Dedifferentiated amniotic fluid mesenchymal stem cell (primary cell): Measurements from ENCODE around the gene RPL28.

Source experiments
- DNase-seq: peaks from one replicate; pipeline ENCODE4 v3.0.0-alpha.2; 2016; ENCODE audit errors: extremely low spot score

RPL28 gene

GRCh38 chr19:55353356-55353802 is 32.4 kb upstream of the RPL28 start:
- no peak for DNase-seq

GRCh38 chr19:55353803-55354697 is 31.7 kb upstream of the RPL28 start:
- no peak for DNase-seq

DNA sequence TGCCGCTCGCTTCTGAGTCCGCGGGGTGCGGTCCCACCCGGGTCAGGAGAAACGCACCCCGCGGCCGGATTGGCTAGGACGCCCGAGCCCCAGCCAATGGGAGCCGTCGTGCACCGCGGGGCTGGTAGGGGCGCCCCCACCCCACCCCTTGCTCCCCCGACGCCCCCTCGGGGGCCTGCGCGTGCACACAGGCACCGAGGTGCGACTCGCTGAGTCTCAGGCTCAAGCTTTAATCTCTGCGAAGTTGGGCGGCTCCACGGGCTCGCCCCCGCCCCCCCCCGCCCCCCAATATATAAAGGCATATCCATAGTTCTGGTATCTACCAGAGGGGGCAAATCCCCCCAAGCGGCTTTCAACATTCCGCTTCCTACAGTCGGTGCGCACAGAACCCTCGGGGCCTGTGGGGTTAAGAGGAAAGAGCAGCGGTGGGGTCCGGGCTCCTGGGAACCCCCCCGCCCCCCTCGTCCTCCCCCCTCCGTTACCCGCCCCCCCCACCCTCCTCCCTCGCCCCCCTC is 31.0 kb upstream of the RPL28 start, which contains the start of gene COX6B2:
Gene COX6B2, minus strand, starts transcription at position 22 of the 515 bp plus-strand sequence. CDS start 198 bp downstream, outside the sequence.
- no peak for DNase-seq

- no peak for DNase-seq
Measured at GRCh38 chr19:55355213-55355821, 30.4 kb upstream of the RPL28 start.

DNA sequence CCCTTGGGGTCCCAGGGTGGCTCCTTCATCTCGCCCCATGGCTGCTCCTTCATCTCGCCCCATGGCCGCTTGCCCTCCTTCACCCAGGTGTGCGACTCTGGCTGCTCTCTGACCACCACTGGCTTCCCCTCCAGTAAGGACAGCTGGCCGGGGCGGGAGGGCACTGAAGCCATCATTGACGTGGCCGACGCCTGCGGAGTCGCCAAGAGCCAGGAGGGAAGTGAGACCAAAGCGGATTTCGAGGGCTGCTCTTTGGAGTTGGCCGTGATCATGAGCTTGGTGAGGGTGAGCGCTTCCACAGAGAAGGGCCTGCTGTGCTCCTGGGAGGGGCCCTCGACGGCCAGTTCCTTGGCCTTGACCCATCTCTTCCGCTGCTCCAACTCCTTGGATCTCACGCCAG is 27.2 kb upstream of the RPL28 start:
- no peak for DNase-seq

- DNase-seq, result no peak
Measured at GRCh38 chr19:55358943-55359908, 26.5 kb upstream of the RPL28 start.

DNA sequence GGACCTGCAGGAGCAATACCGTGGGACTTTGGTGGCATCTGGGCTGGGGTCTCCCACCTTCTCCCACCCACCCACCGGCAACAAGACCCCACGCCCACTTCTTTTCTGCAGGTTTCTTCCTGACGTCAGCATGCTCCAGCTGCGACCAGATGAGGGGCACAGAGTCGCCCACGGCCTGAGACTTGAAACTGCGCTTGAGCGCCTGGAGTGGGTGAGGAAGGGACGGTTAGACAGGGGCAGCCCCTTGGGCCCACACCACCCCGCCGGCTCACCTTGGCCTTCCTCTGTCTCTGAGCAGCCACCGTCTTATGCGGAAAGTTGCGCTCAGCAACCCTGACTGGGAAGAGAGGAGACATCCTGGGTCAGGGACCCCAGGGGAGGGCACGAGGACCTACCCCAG is 24.8 kb upstream of the RPL28 start:
- no peak for DNase-seq

DNA sequence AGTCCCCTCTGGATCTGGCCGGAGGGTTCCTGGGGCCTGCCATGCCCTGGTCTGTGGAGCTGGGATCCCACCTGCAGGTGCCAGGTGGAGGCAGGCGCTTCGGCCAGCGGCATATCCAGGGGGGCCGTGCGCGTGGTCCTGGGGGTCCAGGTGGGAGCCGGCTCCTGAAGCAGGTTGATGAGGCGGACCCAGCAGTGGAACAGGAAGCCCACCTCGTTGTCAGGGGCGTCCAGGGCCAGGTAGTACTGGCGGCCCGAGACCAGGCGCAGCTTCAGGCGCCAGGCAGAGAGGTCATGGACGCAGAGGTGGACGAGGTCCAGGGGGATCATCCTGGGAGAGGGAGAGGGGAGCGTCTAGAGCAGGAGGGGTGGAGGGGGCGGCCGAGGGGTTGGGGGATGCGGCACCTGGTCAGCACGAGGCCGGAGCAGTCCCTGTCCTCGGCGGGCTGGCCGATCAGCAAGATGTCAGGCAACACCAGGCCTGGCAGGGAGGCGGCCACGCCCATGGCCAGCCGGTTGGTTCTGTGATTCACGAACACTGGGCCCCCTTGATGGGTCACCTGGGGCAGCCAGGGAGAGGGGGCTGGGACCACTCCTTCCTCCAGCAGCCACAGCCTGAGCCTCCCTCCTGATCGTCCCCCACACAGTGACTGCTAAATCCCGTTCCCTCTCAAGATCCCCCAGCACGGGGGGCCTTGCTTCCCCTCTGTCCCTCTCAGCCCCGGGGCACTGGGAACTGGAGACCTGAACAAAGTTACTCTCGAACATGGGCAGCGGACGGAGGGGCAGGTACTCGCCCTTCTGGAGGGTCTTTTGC is 23.4 kb upstream of the RPL28 start:
- no peak for DNase-seq

- DNase-seq, result no peak
Measured at GRCh38 chr19:55362990-55363716, 22.6 kb upstream of the RPL28 start, which contains the start of gene GARIN5B. Gene GARIN5B (minus strand): TSS chr19:55363260. CDS start chr19:55363066, 194 bp downstream.

DNA sequence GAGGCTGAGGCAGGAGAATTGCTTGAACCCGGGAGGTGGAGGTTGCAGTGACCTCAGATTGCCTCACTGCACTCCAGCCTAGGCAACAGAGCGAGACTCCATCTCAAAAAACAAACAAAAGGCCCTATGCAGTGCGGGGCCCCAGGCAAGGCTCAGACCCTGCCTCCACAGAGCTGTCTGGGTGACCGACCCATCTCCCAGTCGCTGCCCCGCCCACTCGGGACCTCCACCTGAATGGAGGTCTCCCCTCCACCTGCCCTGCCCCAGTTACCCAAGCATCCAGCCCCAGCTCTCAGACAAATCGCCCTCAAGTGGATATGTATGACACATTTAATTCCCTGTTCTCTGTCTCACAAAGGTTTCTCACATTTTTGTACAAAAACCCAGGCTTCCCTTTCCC is 20.5 kb upstream of the RPL28 start:
- DNase-seq, result no peak

DNA sequence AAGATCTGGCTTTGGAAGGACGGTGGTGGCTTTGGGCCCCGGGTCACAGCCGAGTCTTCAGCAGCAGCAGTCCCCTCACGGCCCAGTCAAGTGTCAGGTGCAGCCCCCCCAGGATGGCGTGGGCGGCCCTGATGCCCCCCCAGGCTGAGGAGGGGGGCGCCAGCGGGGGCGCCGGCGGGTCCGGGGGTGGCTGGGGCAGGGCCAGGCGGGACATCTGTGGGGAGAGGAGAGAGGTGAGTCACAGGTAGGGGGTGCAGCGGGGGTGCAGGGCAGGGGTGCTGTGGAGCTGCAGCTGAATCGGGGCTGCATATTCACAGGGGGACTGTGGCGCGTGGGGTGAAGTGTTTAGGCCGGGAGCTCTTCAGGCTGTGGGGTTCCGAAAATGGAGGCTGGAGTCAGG is 19.8 kb upstream of the RPL28 start:
- no peak for DNase-seq

DNA sequence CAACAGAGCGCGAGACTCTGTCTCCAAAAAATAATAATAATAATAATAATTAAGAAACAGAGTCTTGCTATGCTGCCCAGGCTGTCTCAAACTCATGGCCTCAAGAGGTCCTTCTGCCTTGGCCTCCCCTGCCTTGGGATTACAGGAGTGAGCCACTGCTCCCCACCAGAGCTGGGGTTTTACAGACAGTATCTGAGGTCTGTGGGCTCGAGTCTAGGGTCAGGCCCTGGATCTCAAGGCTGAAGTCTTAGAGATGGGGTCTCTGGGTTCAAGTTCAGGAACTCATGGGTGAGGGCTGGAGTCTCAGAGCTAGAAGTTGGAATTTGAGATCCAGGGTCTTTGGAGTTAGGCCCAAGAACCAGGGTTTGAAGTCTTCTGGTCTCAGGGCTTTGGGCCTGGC is 18.9 kb upstream of the RPL28 start:
- DNase-seq, result no peak

DNA sequence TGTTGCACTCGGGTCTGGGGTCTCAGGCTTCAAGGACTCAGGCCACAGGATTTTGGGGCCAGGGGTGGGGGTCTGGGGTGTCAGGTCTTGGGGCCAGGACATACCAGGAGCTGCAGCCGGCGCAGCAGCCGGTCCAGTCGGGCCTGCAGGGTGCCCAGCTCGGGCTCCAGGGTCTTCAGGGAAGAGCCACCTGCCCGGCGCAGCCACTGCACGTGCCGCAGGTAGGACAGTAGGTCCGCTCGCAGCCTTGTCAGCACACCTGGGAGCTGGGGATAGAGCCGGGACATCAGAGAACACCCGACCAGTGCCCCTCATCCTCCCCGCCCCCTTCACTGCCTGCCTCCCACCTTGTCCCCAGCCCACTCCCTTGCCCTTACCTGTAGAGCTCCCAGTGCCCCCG is 17.6 kb upstream of the RPL28 start:
- no peak for DNase-seq

DNA sequence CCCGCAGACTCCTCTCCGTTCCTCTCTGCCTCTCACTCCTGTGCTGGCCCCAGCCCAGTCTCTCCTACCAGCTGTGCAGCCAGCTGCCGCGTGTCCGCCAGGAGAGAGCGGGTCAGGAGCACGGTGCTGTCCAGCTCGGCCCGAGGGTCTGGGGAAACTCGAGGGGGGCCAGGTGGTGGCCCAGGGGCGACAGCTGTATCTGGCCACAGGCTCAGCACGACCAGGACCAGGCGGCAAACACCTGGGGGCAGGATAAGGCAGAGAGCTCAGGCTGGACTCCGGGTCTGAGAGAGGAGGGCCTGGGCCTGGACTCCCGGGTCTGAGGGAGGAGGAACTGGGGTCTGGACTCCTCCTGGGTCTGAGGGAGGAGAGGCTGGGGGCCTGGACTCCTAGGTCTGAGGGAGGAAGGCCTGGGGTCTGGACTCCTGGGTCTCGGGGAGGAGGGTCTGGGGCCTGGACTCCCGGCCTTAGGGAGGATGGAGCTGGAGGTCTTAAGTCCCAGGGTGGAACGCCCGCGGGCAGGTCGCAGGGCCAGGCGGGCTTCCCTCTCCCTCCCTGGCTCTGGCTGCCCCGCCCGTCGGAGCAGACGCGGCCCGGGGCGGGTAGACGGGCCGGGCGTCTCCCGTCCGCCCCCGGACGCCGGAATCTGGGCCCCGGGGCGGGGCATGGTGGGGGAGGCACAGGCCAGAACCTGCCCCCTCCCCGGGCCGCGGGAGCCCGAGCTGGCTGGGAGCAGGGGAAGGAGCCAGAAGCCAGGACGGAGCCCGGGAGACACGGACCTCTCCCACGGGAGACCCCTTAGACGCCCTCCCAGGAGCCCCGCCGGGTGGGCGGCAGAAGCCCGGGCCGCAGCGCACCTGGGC is 16.8 kb upstream of the RPL28 start:
- DNase-seq, result peak; percentile 34

DNA sequence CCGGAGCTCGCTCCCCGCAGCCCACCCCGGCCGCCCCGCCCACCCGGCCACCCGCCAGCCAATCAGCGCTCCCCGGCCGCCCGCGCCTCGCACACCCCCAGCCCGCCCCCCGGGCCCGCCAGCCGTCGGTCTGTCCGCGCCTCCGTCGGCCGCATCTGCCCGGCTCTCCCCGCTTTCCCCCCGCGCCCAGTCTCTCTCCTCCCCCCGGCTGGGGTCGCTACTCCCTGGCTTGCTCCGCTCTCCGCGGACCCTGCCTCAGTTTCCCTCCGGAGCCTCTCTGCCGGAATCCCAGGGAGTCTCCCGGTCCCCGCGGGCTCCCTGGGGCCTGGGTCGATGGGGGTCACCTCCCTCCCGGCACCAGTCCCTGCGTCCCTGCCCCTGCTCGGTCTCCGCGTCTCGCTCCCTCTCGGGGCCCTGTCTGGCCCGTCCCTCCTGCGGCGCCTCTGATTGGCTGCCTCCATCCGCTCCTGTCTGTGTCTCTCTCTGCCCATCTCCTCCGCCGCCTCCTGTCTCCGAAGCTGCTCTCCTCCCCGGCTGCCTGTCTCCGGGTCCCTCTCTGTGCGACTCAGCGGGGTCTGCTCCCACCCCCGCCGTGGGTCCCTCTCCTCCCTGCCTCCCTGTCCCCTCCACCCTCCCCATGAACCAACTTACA is 16.0 kb upstream of the RPL28 start:
- DNase-seq, result peak; percentile 54

- DNase-seq, result no peak
Measured at GRCh38 chr19:55370305-55370988, 15.3 kb upstream of the RPL28 start, which contains the start of gene IL11. Gene IL11 (minus strand): TSS chr19:55370463. CDS start chr19:55370310, 153 bp downstream.

- DNase-seq, result no peak
Measured at GRCh38 chr19:55372316-55373081, 13.2 kb upstream of the RPL28 start.
